ENCODE data around the gene SMURF1.
"Not testable (repeated sequence)": the region's sequence is repeated elsewhere in the genome, so short reads cannot be mapped to it uniquely, and the experiment has no call there.

SMURF1 gene

GRCh38 chr7:99094401-99094800 lies 49.5 kb downstream of the SMURF1 start:
- no peak for DNase-seq

GRCh38 chr7:99092064-99092720 lies 51.7 kb downstream of the SMURF1 start:
- DNase-seq: no peak

- DNase-seq: no peak
Observed at GRCh38 chr7:99090771-99091542, 53.0 kb downstream of the SMURF1 start.

GRCh38 chr7:99089914-99090629 lies 53.8 kb downstream of the SMURF1 start:
- DNase-seq: no peak

- no peak for DNase-seq
Observed at GRCh38 chr7:99086944-99087343, 57.0 kb downstream of the SMURF1 start.

GRCh38 chr7:99086532-99086931 lies 57.4 kb downstream of the SMURF1 start:
- no peak for DNase-seq

GRCh38 chr7:99083733-99084132 lies 60.2 kb downstream of the SMURF1 start:
- no peak for DNase-seq

GRCh38 chr7:99083068-99083651 lies 60.7 kb downstream of the SMURF1 start:
- no peak for DNase-seq

- DNase-seq: no peak
Observed at GRCh38 chr7:99080679-99081078, 63.2 kb downstream of the SMURF1 start.

GRCh38 chr7:99079104-99079503 lies 64.8 kb downstream of the SMURF1 start:
- no peak for DNase-seq

- no peak for DNase-seq
Observed at GRCh38 chr7:99078416-99078815, 65.5 kb downstream of the SMURF1 start.

- no peak for DNase-seq
Observed at GRCh38 chr7:99076615-99077014, 67.3 kb downstream of the SMURF1 start.

GRCh38 chr7:99073839-99074446 lies 70.0 kb downstream of the SMURF1 start:
- DNase-seq: no peak

- DNase-seq: no peak
Observed at GRCh38 chr7:99072126-99072525, 71.8 kb downstream of the SMURF1 start.

- no peak for DNase-seq
Observed at GRCh38 chr7:99070361-99070760, 73.5 kb downstream of the SMURF1 start.

GRCh38 chr7:99061001-99061776 lies 82.7 kb downstream of the SMURF1 start:
- no peak for DNase-seq

GRCh38 chr7:99054781-99055180 lies 89.1 kb downstream of the SMURF1 start:
- no peak for DNase-seq

GRCh38 chr7:99050971-99051370 lies 92.9 kb downstream of the SMURF1 start:
- no peak for DNase-seq

- no peak for DNase-seq
Observed at GRCh38 chr7:99047526-99048077, 96.3 kb downstream of the SMURF1 start.

- DNase-seq: no peak
Observed at GRCh38 chr7:99046722-99047121, 97.2 kb downstream of the SMURF1 start.

GRCh38 chr7:99046262-99046661 lies 97.6 kb downstream of the SMURF1 start:
- DNase-seq: not testable (repeated sequence)

- DNase-seq: not testable (repeated sequence)
Observed at GRCh38 chr7:99044858-99045257, 99.0 kb downstream of the SMURF1 start.

Data from CD4-positive, alpha-beta T cell treated with Interleukin-10 for 1 hour (primary cell).